Thoracic aorta (tissue), 2 donors: ENCODE data around the gene GNG8. TPM values are rescaled to one million over a fixed set of nuclear protein-coding genes. Genes with fewer than 3 reads are reported as not detected.
A peak's percentile ranks its signal among the peaks of the same experiment; 100 is the strongest.

Experiments
- ATAC-seq: fragments of 150-250 bp; one replicate; pipeline ENCODE4 v1.8.0; 2017; ENCODE audit warnings: low read depth; ENCODE audit not compliant: insufficient number of reproducible peaks, low FRiP score
- DNase-seq: peaks from one replicate; pipeline ENCODE4 v3.0.0-alpha.2; 2020; ENCODE audit warnings: low spot score
- H3K27ac ChIP-seq, 2 donors: fragments of 200-600 bp; sonication (generic); 1 replicate in 1 of 2; 2 replicates in 1 of 2; pipeline ENCODE4 v1.5.1; 2016; ENCODE audit warnings: mild to moderate bottlenecking in 2 of 2, moderate library complexity in 2 of 2
- H3K27me3 ChIP-seq: fragments of 200-600 bp; sonication (generic); replicated peaks from 2 replicates; pipeline ENCODE4 v1.6.0; 2016; ENCODE audit warnings: mild to moderate bottlenecking; ENCODE audit not compliant: insufficient read depth
- H3K36me3 ChIP-seq: fragments of 200-600 bp; sonication (generic); one replicate; pipeline ENCODE4 v1.5.1; 2016
- H3K4me1 ChIP-seq, 2 donors: fragments of 200-600 bp; sonication (generic); 1 replicate in 1 of 2; 2 replicates in 1 of 2; pipeline versions ENCODE4 v1.5.1 to v1.6.0; 2016; ENCODE audit warnings: low read depth in 2 of 2, mild to moderate bottlenecking in 1 of 2; ENCODE audit not compliant: control insufficient read depth in 1 of 2
- H3K4me3 ChIP-seq: fragments of 200-600 bp; sonication (generic); 2 replicates; pipeline ENCODE4 v1.5.1; 2016; ENCODE audit warnings: mild to moderate bottlenecking
- H3K9me3 ChIP-seq: fragments of 200-600 bp; sonication (generic); 2 replicates; pipeline ENCODE4 v1.5.1; 2016
- total RNA-seq, 2 donors: library from RNA; depleted of rRNA; stranded (reverse); fragments of >200 nt; gene quantifications; one replicate each; pipeline versions ENCODE4 v1.1.0 to v1.2.3, GENCODE V29; 2016
- TF ChIP-seq, protein P1 (sequence below): fragments of 200-600 bp; sonication (generic); IDR thresholded peaks from one replicate; pipeline ENCODE4 v1.5.1; 2019; ENCODE audit warnings: antibody characterized with exemption

Gene GNG8
- total RNA-seq, 2 donors from 2014 or later, result not detected

DNA sequence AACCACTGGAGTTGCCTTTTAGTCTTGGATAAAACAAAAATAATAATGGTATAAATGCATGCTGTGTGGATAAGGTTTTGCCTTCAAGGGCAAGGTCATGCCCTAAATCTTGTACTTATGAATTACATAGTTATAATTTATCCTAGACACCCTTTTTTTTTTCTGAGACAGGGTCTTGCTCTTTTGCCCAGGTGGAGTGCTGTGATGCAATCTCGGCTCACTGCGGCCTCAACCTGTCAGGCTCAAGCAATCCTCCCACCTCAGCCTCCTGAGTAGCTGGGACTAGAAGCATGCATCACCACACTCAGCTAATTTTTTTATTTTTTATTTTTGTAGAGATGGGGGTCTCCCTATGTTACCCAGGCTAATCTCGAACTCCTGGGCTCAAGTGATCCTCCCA, 32.7 kb upstream of the GNG8 start:
- Histone ChIP-seq H3K27me3 (no peaks in the 10 kb centered on the region), H3K4me1 (no peaks in the 10 kb centered on the region), H3K27ac (no peak overlapping the region), H3K9me3 (no peaks in the 10 kb centered on the region), H3K4me3 (no peak overlapping the region), H3K36me3 (peaks cover 1% of the 10 kb centered on the region)
- DNase-seq (no peak), ATAC-seq (no peak)
- TF ChIP-seq, protein P1, sequence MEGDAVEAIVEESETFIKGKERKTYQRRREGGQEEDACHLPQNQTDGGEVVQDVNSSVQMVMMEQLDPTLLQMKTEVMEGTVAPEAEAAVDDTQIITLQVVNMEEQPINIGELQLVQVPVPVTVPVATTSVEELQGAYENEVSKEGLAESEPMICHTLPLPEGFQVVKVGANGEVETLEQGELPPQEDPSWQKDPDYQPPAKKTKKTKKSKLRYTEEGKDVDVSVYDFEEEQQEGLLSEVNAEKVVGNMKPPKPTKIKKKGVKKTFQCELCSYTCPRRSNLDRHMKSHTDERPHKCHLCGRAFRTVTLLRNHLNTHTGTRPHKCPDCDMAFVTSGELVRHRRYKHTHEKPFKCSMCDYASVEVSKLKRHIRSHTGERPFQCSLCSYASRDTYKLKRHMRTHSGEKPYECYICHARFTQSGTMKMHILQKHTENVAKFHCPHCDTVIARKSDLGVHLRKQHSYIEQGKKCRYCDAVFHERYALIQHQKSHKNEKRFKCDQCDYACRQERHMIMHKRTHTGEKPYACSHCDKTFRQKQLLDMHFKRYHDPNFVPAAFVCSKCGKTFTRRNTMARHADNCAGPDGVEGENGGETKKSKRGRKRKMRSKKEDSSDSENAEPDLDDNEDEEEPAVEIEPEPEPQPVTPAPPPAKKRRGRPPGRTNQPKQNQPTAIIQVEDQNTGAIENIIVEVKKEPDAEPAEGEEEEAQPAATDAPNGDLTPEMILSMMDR, result no peak

DNA sequence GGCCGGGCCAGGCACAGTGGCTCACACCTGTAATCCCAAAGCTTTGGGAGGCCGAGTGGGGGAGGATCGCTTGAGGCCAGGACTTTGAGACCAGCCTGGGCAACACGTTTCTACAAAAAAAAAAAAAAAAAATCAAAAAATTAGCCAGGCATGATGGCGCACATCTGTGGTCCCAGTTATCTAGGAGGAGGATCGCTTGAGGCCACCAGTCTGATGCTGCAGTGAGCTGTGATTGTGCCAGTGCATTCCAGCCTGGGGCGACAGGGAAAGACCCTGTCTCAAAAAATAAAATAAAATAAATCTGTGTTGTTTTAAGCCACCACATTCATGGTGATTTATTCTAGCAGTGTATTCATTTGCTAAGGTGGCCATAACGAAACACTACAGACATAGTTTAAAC, 29.1 kb upstream of the GNG8 start:
- no peaks in the 10 kb centered on the region for H3K27me3 ChIP-seq
- ATAC-seq, result no peak
- H3K9me3 ChIP-seq, result no peaks in the 10 kb centered on the region
- TF ChIP-seq, protein P1, result no peak
- no peak overlapping the region for H3K4me3 ChIP-seq
- peaks cover 4 to 5% of the 10 kb centered on the region in 2 donors for H3K4me1 ChIP-seq
- no peak overlapping the region for H3K27ac ChIP-seq
- H3K36me3 ChIP-seq, result no peaks in the 10 kb centered on the region
- DNase-seq, result no peak

DNA sequence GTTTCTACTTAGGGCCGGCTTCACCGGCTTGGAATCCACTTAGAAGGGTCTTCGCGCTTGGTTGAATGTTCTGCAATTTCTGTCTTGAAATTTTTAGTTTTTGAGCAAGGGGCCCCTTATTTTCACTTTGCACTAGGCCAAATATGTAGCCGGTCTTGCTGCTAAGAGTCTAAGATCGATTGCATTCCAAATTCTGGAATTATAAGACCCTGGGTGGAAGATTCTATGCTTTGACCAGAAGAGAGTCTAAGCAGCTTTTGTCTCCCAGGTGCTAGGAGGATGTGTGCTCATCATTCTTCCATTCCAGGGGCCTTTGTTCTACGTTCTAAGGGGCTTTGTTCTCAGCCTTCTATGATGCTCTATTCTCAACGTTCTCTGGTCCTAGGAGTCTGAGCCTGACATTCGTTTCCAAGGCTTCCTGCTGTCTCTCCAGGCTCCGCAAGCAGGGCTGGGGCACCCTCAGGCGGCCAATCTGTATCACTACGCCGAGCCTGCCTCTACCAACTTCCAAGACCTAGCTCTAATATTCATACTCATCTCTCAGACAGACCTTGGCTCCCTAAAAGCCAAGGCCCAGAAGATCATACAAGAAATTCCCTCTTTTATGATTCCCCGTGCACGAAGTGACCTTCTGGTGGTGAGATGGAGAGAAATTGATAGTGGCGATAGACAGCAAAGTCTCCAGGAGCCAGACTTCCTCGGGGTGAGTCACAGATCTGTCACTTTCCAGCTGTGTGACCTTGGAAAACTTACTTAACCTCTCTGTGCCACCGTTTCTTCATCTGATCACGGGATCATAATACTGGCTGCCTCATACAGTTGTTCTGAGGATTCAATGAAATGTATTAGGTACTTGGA, 26.0 kb upstream of the GNG8 start:
- ATAC-seq (peak; percentile 53), DNase-seq (no peak)
- peak overlapping the region; percentile 71 to 83 for H3K27ac ChIP-seq
- TF ChIP-seq, protein P1, result peak; percentile 84
- peak overlapping the region; percentile 71 for H3K4me3 ChIP-seq
- H3K4me1 ChIP-seq, result peaks cover 8 to 26% of the 10 kb centered on the region in 2 donors
- no peaks in the 10 kb centered on the region for H3K9me3 ChIP-seq
- no peaks in the 10 kb centered on the region for H3K27me3 ChIP-seq
- no peaks in the 10 kb centered on the region for H3K36me3 ChIP-seq

DNA sequence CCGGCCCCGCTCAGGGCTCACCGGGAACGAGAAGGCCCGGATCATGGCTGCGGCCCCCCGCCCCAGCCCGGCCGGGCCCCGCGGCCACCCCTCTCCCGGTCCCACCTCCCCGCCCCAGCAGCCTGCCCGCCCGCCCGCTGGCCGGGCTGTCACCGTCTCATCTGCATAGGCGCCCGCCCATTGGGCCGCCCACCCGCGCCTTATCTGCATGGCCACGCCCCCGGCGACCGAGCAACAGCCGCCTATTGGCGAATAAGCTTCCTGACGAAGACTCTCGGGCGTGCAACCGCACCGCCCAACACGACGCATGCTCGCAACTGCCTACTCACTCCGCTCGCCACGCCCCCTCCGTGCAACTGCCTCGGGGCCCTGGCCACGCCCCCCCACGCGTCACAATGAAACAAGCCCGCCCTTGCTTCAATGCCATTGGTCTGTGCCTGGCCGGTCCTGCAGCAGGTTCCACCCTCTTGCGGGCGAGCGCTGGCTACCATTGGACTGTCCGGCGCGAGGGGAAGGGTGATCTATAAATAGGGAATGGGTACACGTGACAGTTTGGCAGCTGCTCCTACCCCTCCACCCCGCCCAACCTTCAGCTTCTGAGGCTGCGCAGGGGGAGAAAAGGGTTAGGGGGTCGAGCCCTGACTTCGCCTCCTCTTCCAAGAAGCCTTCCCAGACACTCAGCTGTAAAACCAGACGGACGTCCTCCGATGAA, 25.2 kb upstream of the GNG8 start, which contains the start of gene DACT3:
TSS of gene DACT3 (minus strand) at position 163 of the 712 bp plus-strand sequence. CDS start at position 45, 118 bp downstream.
- Histone ChIP-seq H3K4me1 (peaks cover 8 to 34% of the 10 kb centered on the region in 2 donors), H3K27me3 (no peaks in the 10 kb centered on the region), H3K36me3 (no peaks in the 10 kb centered on the region), H3K27ac (peak within 1 kb of the TSS; percentile 89 to 92), H3K4me3 (peak within 1 kb of the TSS; percentile 97), H3K9me3 (no peaks in the 10 kb centered on the region)
- TF ChIP-seq, protein P1, result no peak
- ATAC-seq, result peak; percentile 84
- DNase-seq, result peak; percentile 100

DNA sequence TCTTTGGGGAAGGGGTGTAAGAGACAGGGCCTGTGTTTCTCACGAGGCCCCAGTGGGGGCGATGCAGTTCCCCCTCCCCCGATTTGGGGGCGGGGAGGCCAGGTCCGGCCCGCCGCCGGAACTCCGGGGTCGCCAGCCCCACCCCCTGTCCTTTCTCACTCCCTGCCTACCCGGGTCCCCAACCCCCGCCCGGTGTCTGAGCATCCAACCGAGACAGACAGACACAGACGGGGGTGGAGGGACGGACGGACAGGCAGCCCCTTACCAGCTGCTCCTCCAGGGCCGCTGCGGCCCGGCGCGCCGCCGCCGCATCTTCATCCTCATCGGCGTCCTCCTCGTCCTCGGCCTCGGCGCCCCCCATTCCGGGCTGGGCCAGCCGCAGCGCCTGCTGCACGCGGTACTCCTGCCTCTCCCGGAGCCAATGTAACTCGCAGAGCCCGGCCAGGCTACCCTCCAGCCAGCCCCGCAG, 24.6 kb upstream of the GNG8 start:
- peaks cover 8 to 37% of the 10 kb centered on the region in 2 donors for H3K4me1 ChIP-seq
- DNase-seq (no peak), ATAC-seq (peak; percentile 3)
- no peaks in the 10 kb centered on the region for H3K27me3 ChIP-seq
- peak overlapping the region; percentile 89 to 92 for H3K27ac ChIP-seq
- TF ChIP-seq, protein P1, result no peak
- no peaks in the 10 kb centered on the region for H3K36me3 ChIP-seq
- H3K9me3 ChIP-seq, result no peaks in the 10 kb centered on the region
- peak overlapping the region; percentile 97 for H3K4me3 ChIP-seq
